ENCODE results near the gene FYCO1.

DNA sequence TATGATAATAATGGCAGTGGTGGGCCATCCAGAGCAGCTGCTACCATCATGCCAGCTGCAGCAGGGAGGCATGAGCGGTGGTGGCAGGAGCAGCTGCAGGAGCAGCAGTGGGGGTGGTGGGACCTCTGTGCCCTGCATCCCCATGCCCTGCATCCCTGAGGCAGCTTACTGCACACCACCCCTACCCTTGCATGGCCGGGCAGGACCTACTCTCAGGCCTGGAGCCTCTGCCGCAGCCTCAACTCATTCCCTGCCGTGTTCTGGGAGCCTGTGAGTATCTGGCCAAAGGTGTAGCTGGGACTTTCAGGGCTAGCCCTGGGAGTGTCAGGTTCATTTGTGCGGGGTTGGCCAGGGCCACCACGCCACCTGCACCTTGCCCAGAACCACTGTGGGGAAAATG lies 35.0 kb upstream of the FYCO1 start:
- TF ChIP-seq, protein P1, sequence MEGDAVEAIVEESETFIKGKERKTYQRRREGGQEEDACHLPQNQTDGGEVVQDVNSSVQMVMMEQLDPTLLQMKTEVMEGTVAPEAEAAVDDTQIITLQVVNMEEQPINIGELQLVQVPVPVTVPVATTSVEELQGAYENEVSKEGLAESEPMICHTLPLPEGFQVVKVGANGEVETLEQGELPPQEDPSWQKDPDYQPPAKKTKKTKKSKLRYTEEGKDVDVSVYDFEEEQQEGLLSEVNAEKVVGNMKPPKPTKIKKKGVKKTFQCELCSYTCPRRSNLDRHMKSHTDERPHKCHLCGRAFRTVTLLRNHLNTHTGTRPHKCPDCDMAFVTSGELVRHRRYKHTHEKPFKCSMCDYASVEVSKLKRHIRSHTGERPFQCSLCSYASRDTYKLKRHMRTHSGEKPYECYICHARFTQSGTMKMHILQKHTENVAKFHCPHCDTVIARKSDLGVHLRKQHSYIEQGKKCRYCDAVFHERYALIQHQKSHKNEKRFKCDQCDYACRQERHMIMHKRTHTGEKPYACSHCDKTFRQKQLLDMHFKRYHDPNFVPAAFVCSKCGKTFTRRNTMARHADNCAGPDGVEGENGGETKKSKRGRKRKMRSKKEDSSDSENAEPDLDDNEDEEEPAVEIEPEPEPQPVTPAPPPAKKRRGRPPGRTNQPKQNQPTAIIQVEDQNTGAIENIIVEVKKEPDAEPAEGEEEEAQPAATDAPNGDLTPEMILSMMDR (IDR thresholded peaks at IDR 0.05): no peak
- no peak for TF ChIP-seq ZFX (IDR thresholded peaks at IDR 0.05; ENCODE audit: borderline replicate concordance)

Data from 22Rv1 (cell line).